ENCODE results near the gene URB2.

DNA sequence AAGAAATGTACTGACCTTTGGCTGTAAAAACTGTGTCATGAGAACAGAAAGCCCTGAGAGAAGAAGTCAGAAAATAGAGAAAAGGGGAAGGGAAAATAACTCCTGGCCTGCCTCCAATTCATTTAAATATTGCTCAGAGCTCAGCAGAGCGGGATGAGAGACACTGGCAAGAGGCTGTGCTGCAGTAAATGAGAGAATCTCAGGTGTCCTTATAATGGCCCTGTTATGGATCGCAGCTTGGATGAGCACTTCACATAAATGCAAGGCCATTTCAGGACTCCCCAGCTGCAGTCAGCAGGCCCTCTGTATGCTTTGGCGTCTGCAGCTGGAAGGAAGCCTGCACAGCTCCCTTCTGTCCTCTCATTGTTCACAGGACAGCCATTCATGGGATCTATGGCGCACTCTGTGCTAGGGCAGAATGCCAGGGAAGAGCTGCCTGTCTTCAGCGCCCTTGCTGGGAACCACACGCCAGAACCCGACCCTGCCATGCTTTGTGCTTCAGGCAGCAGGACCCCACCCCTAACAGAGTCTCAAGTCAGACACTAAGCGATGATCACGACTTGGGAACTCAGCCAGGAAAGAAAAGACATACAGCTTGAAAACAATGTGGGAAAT, 46.9 kb upstream of the URB2 start:
- TF ChIP-seq, protein P1, sequence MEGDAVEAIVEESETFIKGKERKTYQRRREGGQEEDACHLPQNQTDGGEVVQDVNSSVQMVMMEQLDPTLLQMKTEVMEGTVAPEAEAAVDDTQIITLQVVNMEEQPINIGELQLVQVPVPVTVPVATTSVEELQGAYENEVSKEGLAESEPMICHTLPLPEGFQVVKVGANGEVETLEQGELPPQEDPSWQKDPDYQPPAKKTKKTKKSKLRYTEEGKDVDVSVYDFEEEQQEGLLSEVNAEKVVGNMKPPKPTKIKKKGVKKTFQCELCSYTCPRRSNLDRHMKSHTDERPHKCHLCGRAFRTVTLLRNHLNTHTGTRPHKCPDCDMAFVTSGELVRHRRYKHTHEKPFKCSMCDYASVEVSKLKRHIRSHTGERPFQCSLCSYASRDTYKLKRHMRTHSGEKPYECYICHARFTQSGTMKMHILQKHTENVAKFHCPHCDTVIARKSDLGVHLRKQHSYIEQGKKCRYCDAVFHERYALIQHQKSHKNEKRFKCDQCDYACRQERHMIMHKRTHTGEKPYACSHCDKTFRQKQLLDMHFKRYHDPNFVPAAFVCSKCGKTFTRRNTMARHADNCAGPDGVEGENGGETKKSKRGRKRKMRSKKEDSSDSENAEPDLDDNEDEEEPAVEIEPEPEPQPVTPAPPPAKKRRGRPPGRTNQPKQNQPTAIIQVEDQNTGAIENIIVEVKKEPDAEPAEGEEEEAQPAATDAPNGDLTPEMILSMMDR (IDR thresholded peaks at IDR 0.05), result no peak
- TF ChIP-seq SMAD3 (CRISPR knock-in tag; IDR thresholded peaks at IDR 0.05; ENCODE audit: borderline replicate concordance), result no peak
- TF ChIP-seq ZNF423 (CRISPR knock-in tag; IDR thresholded peaks at IDR 0.05), result no peak
- TF ChIP-seq IRF2 (CRISPR knock-in tag; IDR thresholded peaks at IDR 0.05; ENCODE audit: borderline replicate concordance, low read depth), result no peak
- TF ChIP-seq OVOL2 (CRISPR knock-in tag; IDR thresholded peaks at IDR 0.05; ENCODE audit: borderline replicate concordance), result no peak
- no peak for TF ChIP-seq RELA (CRISPR knock-in tag; IDR thresholded peaks at IDR 0.05; ENCODE audit: borderline replicate concordance)
- no peak for TF ChIP-seq CBFB (CRISPR knock-in tag; IDR thresholded peaks at IDR 0.05; ENCODE audit: low read depth)
- TF ChIP-seq, protein P2, sequence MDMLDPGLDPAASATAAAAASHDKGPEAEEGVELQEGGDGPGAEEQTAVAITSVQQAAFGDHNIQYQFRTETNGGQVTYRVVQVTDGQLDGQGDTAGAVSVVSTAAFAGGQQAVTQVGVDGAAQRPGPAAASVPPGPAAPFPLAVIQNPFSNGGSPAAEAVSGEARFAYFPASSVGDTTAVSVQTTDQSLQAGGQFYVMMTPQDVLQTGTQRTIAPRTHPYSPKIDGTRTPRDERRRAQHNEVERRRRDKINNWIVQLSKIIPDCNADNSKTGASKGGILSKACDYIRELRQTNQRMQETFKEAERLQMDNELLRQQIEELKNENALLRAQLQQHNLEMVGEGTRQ (CRISPR knock-in tag; IDR thresholded peaks at IDR 0.05), result no peak
- TF ChIP-seq KAT7 (CRISPR knock-in tag; IDR thresholded peaks at IDR 0.05; ENCODE audit: borderline replicate concordance), result no peak

Measured in WTC11 (cell line).